ENCODE results near the gene FHIT. TPM values are rescaled to one million over a fixed set of nuclear protein-coding genes. Genes with fewer than 3 reads are reported as not detected.

FHIT gene
- total and polyA plus RNA-seq, 4 donors: 2.1 to 14.7 (median 6.6) TPM

DNA sequence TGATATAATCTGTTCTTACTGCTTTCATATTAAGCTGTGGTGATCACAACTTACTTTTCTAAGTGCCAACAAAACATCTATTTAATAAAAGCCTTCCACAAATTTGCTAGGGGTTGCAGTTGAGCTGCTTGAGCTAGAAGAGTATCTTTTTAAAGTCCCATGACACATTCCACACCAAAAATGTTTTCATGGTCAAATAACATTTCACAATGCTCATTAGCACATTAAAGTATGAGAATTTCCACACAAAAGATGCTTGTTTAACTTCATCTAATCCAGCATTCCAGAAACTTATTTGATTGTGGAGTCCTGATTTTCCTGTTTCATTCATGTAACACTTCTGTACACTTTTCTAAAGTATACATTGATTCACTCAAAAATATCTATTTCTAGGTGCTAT, 1325.3 kb downstream of the FHIT start:
- H3K36me3 ChIP-seq (ENCODE audit: control insufficient read depth in 4 of 4, insufficient read depth in 3 of 4, low read depth in 1 of 4, low read length in 3 of 4): no peaks in the 10 kb centered on the region
- H3K4me3 ChIP-seq (ENCODE audit: low read depth in 1 of 3, low read length in 3 of 3): no peak overlapping the region
- H3K9ac ChIP-seq (ENCODE audit: low read depth in 1 of 2, low read length in 2 of 2): no peak overlapping the region
- H3K27ac ChIP-seq (ENCODE audit: low read depth in 1 of 2, low read length in 2 of 2): no peak overlapping the region
- H3K4me1 ChIP-seq (ENCODE audit: control insufficient read depth in 4 of 4, insufficient read depth in 4 of 4, low read length in 3 of 4): no peaks in the 10 kb centered on the region
- TF ChIP-seq, protein P1, sequence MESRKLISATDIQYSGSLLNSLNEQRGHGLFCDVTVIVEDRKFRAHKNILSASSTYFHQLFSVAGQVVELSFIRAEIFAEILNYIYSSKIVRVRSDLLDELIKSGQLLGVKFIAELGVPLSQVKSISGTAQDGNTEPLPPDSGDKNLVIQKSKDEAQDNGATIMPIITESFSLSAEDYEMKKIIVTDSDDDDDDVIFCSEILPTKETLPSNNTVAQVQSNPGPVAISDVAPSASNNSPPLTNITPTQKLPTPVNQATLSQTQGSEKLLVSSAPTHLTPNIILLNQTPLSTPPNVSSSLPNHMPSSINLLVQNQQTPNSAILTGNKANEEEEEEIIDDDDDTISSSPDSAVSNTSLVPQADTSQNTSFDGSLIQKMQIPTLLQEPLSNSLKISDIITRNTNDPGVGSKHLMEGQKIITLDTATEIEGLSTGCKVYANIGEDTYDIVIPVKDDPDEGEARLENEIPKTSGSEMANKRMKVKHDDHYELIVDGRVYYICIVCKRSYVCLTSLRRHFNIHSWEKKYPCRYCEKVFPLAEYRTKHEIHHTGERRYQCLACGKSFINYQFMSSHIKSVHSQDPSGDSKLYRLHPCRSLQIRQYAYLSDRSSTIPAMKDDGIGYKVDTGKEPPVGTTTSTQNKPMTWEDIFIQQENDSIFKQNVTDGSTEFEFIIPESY (IDR thresholded peaks at IDR 0.05): no peak
- no peak for TF ChIP-seq FOXA1 (IDR thresholded peaks at IDR 0.05)
- no peak for TF ChIP-seq YY1 (IDR thresholded peaks at IDR 0.05)
- no peak for TF ChIP-seq GABPA (IDR thresholded peaks at IDR 0.05 in 1 of 2, conservative IDR thresholded peaks at IDR 0.05 in 1 of 2)
- TF ChIP-seq, protein P2, sequence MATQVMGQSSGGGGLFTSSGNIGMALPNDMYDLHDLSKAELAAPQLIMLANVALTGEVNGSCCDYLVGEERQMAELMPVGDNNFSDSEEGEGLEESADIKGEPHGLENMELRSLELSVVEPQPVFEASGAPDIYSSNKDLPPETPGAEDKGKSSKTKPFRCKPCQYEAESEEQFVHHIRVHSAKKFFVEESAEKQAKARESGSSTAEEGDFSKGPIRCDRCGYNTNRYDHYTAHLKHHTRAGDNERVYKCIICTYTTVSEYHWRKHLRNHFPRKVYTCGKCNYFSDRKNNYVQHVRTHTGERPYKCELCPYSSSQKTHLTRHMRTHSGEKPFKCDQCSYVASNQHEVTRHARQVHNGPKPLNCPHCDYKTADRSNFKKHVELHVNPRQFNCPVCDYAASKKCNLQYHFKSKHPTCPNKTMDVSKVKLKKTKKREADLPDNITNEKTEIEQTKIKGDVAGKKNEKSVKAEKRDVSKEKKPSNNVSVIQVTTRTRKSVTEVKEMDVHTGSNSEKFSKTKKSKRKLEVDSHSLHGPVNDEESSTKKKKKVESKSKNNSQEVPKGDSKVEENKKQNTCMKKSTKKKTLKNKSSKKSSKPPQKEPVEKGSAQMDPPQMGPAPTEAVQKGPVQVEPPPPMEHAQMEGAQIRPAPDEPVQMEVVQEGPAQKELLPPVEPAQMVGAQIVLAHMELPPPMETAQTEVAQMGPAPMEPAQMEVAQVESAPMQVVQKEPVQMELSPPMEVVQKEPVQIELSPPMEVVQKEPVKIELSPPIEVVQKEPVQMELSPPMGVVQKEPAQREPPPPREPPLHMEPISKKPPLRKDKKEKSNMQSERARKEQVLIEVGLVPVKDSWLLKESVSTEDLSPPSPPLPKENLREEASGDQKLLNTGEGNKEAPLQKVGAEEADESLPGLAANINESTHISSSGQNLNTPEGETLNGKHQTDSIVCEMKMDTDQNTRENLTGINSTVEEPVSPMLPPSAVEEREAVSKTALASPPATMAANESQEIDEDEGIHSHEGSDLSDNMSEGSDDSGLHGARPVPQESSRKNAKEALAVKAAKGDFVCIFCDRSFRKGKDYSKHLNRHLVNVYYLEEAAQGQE (IDR thresholded peaks at IDR 0.05): no peak
- TF ChIP-seq FOXA2 (IDR thresholded peaks at IDR 0.05): no peak
- TF ChIP-seq HNF4A (conservative IDR thresholded peaks at IDR 0.05): no peak
- TF ChIP-seq NR2F2 (IDR thresholded peaks at IDR 0.05): no peak
- TF ChIP-seq SP1 (IDR thresholded peaks at IDR 0.05): no peak
- TF ChIP-seq TAF1 (conservative IDR thresholded peaks at IDR 0.05): no peak
- TF ChIP-seq JUND (IDR thresholded peaks at IDR 0.05): no peak
- TF ChIP-seq, protein P3, sequence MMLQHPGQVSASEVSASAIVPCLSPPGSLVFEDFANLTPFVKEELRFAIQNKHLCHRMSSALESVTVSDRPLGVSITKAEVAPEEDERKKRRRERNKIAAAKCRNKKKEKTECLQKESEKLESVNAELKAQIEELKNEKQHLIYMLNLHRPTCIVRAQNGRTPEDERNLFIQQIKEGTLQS (IDR thresholded peaks at IDR 0.05): no peak
- TF ChIP-seq, protein P4, sequence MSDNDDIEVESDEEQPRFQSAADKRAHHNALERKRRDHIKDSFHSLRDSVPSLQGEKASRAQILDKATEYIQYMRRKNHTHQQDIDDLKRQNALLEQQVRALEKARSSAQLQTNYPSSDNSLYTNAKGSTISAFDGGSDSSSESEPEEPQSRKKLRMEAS (IDR thresholded peaks at IDR 0.05): no peak
- H3K27me3 ChIP-seq (ENCODE audit: control insufficient read depth in 4 of 4, insufficient read depth in 4 of 4, low read length in 3 of 4): no peaks in the 10 kb centered on the region
- no peaks in the 10 kb centered on the region for H3K9me3 ChIP-seq (ENCODE audit: control insufficient read depth in 4 of 4, low read length in 3 of 4)
- DNase-seq (ENCODE audit: low spot score): no peak

DNA sequence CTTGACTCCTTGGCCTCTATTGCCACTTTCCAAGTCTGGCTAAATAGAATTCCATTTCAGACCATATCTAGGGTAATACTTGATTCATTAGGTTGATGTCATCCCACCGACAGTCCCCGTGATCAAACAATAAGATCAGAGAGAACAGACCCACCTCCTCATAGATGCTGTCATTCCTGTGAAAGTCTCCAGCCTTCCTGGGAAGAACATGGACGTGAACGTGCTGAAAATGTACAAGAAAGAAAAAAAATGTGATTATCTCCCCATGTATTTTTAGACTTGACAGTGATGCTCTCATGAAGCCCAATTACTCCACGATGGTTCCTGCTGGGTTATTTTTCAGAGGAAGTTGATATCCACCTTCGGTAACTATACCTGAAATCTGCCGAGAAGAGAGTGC, 1329.1 kb downstream of the FHIT start:
- DNase-seq (ENCODE audit: low spot score): no peak
- Histone ChIP-seq H3K9me3 (ENCODE audit: control insufficient read depth in 4 of 4, low read length in 3 of 4) (no peaks in the 10 kb centered on the region), H3K27me3 (ENCODE audit: control insufficient read depth in 4 of 4, insufficient read depth in 4 of 4, low read length in 3 of 4) (no peaks in the 10 kb centered on the region), H3K9ac (ENCODE audit: low read depth in 1 of 2, low read length in 2 of 2) (no peak overlapping the region), H3K4me3 (ENCODE audit: low read depth in 1 of 3, low read length in 3 of 3) (no peak overlapping the region), H3K27ac (ENCODE audit: low read depth in 1 of 2, low read length in 2 of 2) (no peak overlapping the region), H3K4me1 (ENCODE audit: control insufficient read depth in 4 of 4, insufficient read depth in 4 of 4, low read length in 3 of 4) (no peaks in the 10 kb centered on the region), H3K36me3 (ENCODE audit: control insufficient read depth in 4 of 4, insufficient read depth in 3 of 4, low read depth in 1 of 4, low read length in 3 of 4) (no peaks in the 10 kb centered on the region)
- TF ChIP-seq YY1 (IDR thresholded peaks at IDR 0.05) (no peak), TAF1 (conservative IDR thresholded peaks at IDR 0.05) (no peak), JUND (IDR thresholded peaks at IDR 0.05) (no peak)
- TF ChIP-seq, protein P5, sequence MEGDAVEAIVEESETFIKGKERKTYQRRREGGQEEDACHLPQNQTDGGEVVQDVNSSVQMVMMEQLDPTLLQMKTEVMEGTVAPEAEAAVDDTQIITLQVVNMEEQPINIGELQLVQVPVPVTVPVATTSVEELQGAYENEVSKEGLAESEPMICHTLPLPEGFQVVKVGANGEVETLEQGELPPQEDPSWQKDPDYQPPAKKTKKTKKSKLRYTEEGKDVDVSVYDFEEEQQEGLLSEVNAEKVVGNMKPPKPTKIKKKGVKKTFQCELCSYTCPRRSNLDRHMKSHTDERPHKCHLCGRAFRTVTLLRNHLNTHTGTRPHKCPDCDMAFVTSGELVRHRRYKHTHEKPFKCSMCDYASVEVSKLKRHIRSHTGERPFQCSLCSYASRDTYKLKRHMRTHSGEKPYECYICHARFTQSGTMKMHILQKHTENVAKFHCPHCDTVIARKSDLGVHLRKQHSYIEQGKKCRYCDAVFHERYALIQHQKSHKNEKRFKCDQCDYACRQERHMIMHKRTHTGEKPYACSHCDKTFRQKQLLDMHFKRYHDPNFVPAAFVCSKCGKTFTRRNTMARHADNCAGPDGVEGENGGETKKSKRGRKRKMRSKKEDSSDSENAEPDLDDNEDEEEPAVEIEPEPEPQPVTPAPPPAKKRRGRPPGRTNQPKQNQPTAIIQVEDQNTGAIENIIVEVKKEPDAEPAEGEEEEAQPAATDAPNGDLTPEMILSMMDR (IDR thresholded peaks at IDR 0.05; ENCODE audit: low read depth, low read length, missing input control): no peak
- WGBS: 89% methylated on average over 7 of the region's 7 CpGs

All from liver (tissue), 9 donors.